ENCODE results near the gene PIGR. TPM values are rescaled to one million over a fixed set of nuclear protein-coding genes. Genes with fewer than 3 reads are reported as not detected.

The PIGR gene
- total and polyA plus RNA-seq, 9 of the 15 experiments (the other 6 are each of a cell fraction or from before 2014, with no cell fraction given) = 0.01 to 1.5 (median 0.03) TPM; not detected in 4

DNA sequence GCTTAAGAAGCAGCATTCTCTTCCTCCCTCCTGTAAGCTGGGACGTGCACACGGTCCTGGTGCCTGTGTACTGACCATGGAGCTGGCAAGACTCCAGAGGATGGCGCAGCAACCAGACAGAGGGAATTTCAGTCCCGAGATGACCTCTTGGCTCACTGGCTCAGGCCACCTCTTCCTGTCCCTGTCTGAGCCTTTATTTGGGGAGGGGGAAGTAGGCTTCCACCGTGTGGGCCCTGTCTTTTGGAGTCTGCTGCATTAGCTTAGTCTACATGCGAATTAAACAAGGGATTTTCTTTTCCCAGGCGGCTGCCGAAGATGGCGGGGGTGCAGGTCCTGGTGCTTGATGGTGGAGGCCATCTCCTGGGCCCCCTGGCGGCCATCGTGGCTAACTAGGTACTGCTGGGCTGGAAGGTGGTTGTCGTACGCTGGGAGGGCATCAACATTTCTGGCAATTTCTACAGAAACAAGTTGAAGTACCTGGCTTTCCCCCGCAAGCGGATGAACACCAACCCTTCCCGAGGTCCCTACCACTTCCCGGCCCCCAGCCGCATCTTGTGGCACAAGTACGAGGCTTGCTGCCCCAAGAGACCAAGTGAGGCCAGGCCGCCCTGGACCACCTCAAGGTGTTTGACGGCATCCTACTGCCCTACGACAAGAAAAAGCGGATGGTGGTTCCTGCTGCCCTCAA lies 38.8 kb downstream of the PIGR start (continued):
- TF ChIP-seq, protein P1, sequence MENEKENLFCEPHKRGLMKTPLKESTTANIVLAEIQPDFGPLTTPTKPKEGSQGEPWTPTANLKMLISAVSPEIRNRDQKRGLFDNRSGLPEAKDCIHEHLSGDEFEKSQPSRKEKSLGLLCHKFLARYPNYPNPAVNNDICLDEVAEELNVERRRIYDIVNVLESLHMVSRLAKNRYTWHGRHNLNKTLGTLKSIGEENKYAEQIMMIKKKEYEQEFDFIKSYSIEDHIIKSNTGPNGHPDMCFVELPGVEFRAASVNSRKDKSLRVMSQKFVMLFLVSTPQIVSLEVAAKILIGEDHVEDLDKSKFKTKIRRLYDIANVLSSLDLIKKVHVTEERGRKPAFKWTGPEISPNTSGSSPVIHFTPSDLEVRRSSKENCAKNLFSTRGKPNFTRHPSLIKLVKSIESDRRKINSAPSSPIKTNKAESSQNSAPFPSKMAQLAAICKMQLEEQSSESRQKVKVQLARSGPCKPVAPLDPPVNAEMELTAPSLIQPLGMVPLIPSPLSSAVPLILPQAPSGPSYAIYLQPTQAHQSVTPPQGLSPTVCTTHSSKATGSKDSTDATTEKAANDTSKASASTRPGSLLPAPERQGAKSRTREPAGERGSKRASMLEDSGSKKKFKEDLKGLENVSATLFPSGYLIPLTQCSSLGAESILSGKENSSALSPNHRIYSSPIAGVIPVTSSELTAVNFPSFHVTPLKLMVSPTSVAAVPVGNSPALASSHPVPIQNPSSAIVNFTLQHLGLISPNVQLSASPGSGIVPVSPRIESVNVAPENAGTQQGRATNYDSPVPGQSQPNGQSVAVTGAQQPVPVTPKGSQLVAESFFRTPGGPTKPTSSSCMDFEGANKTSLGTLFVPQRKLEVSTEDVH (IDR thresholded peaks at IDR 0.05; ENCODE audit: low read depth, partially characterized antibody) = no peak
- no peak for TF ChIP-seq KAT2B (IDR thresholded peaks at IDR 0.05; ENCODE audit: low read depth, low read length)
- TF ChIP-seq HMGN3 (IDR thresholded peaks at IDR 0.05; ENCODE audit: borderline replicate concordance, extremely low read depth, insufficient read length, low read depth, low read length) = no peak
- TF ChIP-seq ZBTB1 (CRISPR knock-in tag; IDR thresholded peaks at IDR 0.05; ENCODE audit: borderline replicate concordance, low read depth) = no peak
- no peak for TF ChIP-seq CAMTA2 (CRISPR knock-in tag; conservative IDR thresholded peaks at IDR 0.05)
- TF ChIP-seq HNRNPH1 (optimal IDR thresholded peaks at IDR 0.05; ENCODE audit: low read depth, low read length) = no peak
- no peak for TF ChIP-seq MYNN (IDR thresholded peaks at IDR 0.05)
- TF ChIP-seq MYNN (CRISPR knock-in tag; IDR thresholded peaks at IDR 0.05) = no peak
- TF ChIP-seq ZNF717 (CRISPR knock-in tag; IDR thresholded peaks at IDR 0.05) = no peak
- no peak for TF ChIP-seq CHCHD3 (CRISPR knock-in tag; IDR thresholded peaks at IDR 0.05)
- TF ChIP-seq, protein P2, sequence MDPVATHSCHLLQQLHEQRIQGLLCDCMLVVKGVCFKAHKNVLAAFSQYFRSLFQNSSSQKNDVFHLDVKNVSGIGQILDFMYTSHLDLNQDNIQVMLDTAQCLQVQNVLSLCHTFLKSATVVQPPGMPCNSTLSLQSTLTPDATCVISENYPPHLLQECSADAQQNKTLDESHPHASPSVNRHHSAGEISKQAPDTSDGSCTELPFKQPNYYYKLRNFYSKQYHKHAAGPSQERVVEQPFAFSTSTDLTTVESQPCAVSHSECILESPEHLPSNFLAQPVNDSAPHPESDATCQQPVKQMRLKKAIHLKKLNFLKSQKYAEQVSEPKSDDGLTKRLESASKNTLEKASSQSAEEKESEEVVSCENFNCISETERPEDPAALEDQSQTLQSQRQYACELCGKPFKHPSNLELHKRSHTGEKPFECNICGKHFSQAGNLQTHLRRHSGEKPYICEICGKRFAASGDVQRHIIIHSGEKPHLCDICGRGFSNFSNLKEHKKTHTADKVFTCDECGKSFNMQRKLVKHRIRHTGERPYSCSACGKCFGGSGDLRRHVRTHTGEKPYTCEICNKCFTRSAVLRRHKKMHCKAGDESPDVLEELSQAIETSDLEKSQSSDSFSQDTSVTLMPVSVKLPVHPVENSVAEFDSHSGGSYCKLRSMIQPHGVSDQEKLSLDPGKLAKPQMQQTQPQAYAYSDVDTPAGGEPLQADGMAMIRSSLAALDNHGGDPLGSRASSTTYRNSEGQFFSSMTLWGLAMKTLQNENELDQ (CRISPR knock-in tag; IDR thresholded peaks at IDR 0.05; ENCODE audit: borderline replicate concordance) = no peak
- TF ChIP-seq NONO (IDR thresholded peaks at IDR 0.05; ENCODE audit: low read depth in 2 of 2, low read length in 1 of 2) = no peak
- TF ChIP-seq POU5F1 (IDR thresholded peaks at IDR 0.05; ENCODE audit: borderline replicate concordance, low read depth, low read length, partially characterized antibody) = no peak
- TF ChIP-seq CREB1 (IDR thresholded peaks at IDR 0.05) = no peak
- no peak for TF ChIP-seq CREB1 (CRISPR knock-in tag; IDR thresholded peaks at IDR 0.05)
- no peak for TF ChIP-seq PHF21A (IDR thresholded peaks at IDR 0.05; ENCODE audit: borderline replicate concordance, low read depth)
- no peak for TF ChIP-seq KHSRP (IDR thresholded peaks at IDR 0.05)
